Measurements from ENCODE around the gene NACC1. TPM values are rescaled to one million over a fixed set of nuclear protein-coding genes. Genes with fewer than 3 reads are reported as not detected.

Gene NACC1
- total and polyA plus RNA-seq, 2 experiments from 2014 or later, result 12.4 to 260 TPM

DNA sequence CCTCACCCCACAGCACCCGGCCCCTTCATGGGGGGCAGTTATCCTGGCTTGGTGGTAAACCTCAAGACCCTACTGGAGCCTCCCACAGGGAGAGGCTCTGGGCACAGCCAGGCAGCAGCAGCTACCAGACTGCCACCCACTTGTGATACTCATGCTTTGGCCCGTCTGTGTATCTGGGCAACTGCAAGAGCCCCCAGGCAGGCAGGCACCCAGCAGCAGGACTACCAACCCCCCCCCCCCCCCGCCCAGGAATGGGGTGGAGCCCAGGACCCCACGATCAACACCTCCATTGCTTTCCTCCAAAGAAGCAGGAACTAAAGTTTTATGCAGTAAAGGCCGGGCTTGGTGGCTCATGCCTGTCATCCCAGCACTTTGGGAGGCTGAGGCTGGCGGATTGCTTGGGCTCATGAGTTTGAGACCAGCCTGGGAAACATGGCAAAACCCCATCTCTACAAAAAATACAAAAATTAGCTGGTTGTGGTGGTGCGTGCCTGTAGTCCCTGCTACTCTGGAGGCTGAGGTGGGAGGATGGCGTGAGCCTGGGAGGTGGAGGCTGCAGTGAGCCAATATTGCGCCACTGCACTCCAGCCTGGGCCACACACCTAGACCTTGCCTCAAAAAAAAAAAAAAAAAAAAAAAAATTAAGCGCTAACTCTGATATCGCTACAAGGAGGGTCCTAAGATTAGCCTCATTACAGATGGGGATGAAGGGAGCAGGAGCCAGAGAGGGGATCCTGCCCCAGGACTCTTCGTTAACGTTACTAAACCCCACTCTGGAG lies 14.3 kb upstream of the NACC1 start (continued):
- TF ChIP-seq, protein P1, sequence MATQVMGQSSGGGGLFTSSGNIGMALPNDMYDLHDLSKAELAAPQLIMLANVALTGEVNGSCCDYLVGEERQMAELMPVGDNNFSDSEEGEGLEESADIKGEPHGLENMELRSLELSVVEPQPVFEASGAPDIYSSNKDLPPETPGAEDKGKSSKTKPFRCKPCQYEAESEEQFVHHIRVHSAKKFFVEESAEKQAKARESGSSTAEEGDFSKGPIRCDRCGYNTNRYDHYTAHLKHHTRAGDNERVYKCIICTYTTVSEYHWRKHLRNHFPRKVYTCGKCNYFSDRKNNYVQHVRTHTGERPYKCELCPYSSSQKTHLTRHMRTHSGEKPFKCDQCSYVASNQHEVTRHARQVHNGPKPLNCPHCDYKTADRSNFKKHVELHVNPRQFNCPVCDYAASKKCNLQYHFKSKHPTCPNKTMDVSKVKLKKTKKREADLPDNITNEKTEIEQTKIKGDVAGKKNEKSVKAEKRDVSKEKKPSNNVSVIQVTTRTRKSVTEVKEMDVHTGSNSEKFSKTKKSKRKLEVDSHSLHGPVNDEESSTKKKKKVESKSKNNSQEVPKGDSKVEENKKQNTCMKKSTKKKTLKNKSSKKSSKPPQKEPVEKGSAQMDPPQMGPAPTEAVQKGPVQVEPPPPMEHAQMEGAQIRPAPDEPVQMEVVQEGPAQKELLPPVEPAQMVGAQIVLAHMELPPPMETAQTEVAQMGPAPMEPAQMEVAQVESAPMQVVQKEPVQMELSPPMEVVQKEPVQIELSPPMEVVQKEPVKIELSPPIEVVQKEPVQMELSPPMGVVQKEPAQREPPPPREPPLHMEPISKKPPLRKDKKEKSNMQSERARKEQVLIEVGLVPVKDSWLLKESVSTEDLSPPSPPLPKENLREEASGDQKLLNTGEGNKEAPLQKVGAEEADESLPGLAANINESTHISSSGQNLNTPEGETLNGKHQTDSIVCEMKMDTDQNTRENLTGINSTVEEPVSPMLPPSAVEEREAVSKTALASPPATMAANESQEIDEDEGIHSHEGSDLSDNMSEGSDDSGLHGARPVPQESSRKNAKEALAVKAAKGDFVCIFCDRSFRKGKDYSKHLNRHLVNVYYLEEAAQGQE (IDR thresholded peaks at IDR 0.05; ENCODE audit: unreplicated experiment), result no peak

DNA sequence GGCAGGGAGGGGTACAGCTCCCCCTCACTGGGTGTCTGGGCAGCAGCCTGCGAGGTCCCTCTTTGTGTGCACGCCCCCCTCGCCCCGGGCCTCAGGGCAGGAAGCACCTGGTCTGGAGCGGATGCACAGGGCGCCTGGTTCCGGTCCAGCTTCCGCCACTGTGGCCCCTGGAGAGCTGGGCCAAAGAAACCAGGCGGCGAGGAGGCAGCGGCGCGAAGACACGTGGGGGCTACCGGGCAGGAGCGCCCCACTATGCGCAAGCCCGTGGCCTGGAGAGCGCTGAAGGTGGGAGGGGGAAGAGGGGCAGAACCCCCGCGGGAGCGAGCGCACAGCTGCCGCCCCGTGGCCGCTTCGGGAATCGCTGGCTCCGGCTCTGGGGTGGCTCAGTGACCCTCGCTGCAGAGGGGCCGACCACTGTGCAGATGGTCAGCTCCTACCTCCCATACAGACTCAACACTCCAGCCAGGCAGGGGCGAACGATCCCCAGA lies 13.7 kb upstream of the NACC1 start:
- Histone ChIP-seq H3K4me2 (peak overlapping the region; percentile 71), H3K4me3 (peak overlapping the region; percentile 23; the same call in 1 of the 2 replicates), H3K79me2 (replicated peaks; ENCODE audit: insufficient read depth) (no peaks in the 10 kb centered on the region), H3K9me2 (ENCODE audit: insufficient read depth) (no peaks in the 10 kb centered on the region), H3K36me3 (ENCODE audit: insufficient read depth) (no peaks in the 10 kb centered on the region), H2AFZ (no peak overlapping the region), H4K20me1 (replicated peaks; ENCODE audit: insufficient read depth) (peaks cover 4% of the 10 kb centered on the region; the same call in 1 of the 2 replicates), H3K27ac (ENCODE audit: low read depth) (no peak overlapping the region), H3F3A (replicated peaks; ENCODE audit: low read depth) (peaks cover 11% of the 10 kb centered on the region), H3K4me1 (ENCODE audit: insufficient read depth) (peaks cover 16% of the 10 kb centered on the region; the same call in 1 of the 2 replicates), H3K27me3 (ENCODE audit: insufficient read depth) (peaks cover 34% of the 10 kb centered on the region)
- Mint-ChIP-seq H3K36me3 (ENCODE audit: low read depth) (peaks cover 11% of the 10 kb centered on the region), H3K4me1 (peaks cover 5% of the 10 kb centered on the region; the same call in 2 of the 3 replicates), H3K27ac (no peak overlapping the region), H3K4me3 (no peak overlapping the region), H3K9me3 (no peaks in the 10 kb centered on the region), H3K27me3 (ENCODE audit: insufficient read depth, low read depth, poor library complexity) (peaks cover 33% of the 10 kb centered on the region)
- ATAC-seq (peak; percentile 60), DNase-seq (ENCODE audit: low spot score) (peak; percentile 81)
- TF ChIP-seq CREB1 (CRISPR knock-in tag; IDR thresholded peaks at IDR 0.05; ENCODE audit: low read depth) (no peak), POLR2AphosphoS5 (IDR thresholded peaks at IDR 0.05; ENCODE audit: low read depth) (peak; percentile 13; the same call in 1 of the 2 replicates)
- TF ChIP-seq, protein P2, sequence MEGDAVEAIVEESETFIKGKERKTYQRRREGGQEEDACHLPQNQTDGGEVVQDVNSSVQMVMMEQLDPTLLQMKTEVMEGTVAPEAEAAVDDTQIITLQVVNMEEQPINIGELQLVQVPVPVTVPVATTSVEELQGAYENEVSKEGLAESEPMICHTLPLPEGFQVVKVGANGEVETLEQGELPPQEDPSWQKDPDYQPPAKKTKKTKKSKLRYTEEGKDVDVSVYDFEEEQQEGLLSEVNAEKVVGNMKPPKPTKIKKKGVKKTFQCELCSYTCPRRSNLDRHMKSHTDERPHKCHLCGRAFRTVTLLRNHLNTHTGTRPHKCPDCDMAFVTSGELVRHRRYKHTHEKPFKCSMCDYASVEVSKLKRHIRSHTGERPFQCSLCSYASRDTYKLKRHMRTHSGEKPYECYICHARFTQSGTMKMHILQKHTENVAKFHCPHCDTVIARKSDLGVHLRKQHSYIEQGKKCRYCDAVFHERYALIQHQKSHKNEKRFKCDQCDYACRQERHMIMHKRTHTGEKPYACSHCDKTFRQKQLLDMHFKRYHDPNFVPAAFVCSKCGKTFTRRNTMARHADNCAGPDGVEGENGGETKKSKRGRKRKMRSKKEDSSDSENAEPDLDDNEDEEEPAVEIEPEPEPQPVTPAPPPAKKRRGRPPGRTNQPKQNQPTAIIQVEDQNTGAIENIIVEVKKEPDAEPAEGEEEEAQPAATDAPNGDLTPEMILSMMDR (conservative IDR thresholded peaks at IDR 0.05; ENCODE audit: low read depth in 2 of 2), result peak; percentile 78

All from GM23338 (cell line).